GM18520 (cell line): ENCODE results near the gene RHO.

Source experiments
- ATAC-seq: cut with Tn5 transposase; IDR thresholded peaks from one replicate; pipeline ENCODE4 v1.9.1; 2021; ENCODE audit not compliant: unreplicated experiment

RHO gene

GRCh38 chr3:129558772-129559564 lies 30.5 kb downstream of the RHO start:
- ATAC-seq, result no peak

GRCh38 chr3:129559565-129560079 lies 31.2 kb downstream of the RHO start:
- no peak for ATAC-seq

GRCh38 chr3:129560269-129560787 lies 31.9 kb downstream of the RHO start:
- ATAC-seq, result no peak

GRCh38 chr3:129560911-129561594 lies 32.6 kb downstream of the RHO start:
- ATAC-seq, result no peak

GRCh38 chr3:129561619-129562248 lies 33.3 kb downstream of the RHO start:
- ATAC-seq, result no peak

- no peak for ATAC-seq
These were observed 34.4 kb downstream of the RHO start for GRCh38 chr3:129562803-129563202.

GRCh38 chr3:129563332-129563731 lies 34.9 kb downstream of the RHO start:
- ATAC-seq, result no peak

- no peak for ATAC-seq
These were observed 35.6 kb downstream of the RHO start for GRCh38 chr3:129563850-129564535.

- no peak for ATAC-seq
These were observed 36.7 kb downstream of the RHO start for GRCh38 chr3:129564981-129565644.

- ATAC-seq, result no peak
These were observed 37.5 kb downstream of the RHO start for GRCh38 chr3:129565902-129566301.

- no peak for ATAC-seq
These were observed 38.8 kb downstream of the RHO start for GRCh38 chr3:129567176-129567705.

GRCh38 chr3:129567939-129568338 lies 39.5 kb downstream of the RHO start:
- no peak for ATAC-seq

- no peak for ATAC-seq
These were observed 41.4 kb downstream of the RHO start for GRCh38 chr3:129569856-129570255.

- ATAC-seq, result no peak
These were observed 43.4 kb downstream of the RHO start for GRCh38 chr3:129571605-129572547.

GRCh38 chr3:129572603-129573002 lies 44.2 kb downstream of the RHO start:
- no peak for ATAC-seq

- ATAC-seq, result no peak
These were observed 45.1 kb downstream of the RHO start for GRCh38 chr3:129573493-129573892.

GRCh38 chr3:129574206-129574605 lies 45.8 kb downstream of the RHO start:
- ATAC-seq, result no peak

GRCh38 chr3:129575233-129575996 lies 47.0 kb downstream of the RHO start:
- no peak for ATAC-seq
